ENCODE results near the gene TSEN54.

Gene TSEN54

DNA sequence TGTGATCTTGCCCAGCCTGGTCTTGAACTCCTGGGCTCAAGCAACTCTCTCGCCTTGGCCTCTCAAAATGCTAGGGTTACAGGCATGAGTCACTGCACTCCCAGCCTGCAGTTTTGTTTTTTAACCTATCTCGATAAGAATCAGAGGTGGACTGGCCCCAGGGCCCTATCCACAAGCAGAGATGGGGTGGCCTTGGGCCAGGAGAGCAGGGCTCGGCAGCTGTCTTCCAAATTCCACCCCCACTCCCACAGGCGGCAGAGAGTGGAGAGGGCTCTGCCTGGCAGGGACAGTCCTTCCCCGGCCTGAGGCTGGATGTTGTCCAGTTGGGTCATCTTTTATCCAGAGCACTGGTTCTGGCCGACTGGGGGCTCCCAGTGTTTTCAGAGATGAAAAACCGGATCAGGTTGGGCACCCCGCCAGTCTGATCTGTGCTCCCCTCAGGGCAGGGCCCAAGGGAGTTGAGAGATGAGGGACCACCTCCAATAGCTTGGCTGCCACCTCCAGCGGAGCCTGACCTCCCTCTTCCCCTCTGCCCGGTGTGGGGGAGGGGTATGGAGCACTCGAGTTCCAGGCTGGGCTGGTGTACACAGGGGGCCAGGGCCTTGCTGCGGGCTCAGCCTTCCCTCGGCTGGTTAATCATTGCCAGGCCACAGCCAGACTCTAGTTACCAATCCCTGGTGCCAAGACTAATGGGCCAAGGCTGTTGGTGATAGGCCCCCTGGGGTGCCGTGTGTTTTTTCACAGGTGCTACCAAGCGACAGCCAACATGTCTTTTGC, 40.9 kb downstream of the TSEN54 start:
- Histone ChIP-seq H3K4me3 (ENCODE audit: insufficient read depth, low read depth, low read length) (no peak overlapping the region), H3K27me3 (ENCODE audit: control insufficient read depth, insufficient read depth, low read length, poor library complexity, severe bottlenecking) (no peaks in the 10 kb centered on the region), H3K36me3 (ENCODE audit: control insufficient read depth, insufficient read depth, low read length) (no peaks in the 10 kb centered on the region), H3K27ac (ENCODE audit: insufficient read depth, low read depth, low read length, poor library complexity, severe bottlenecking) (no peak overlapping the region), H3K9me3 (ENCODE audit: control insufficient read depth, low read length) (no peaks in the 10 kb centered on the region), H3K4me1 (ENCODE audit: control insufficient read depth, insufficient read depth, low read length) (peaks cover 23% of the 10 kb centered on the region)
- whole genome bisulfite sequencing, 2 experiments = 83 to 88% methylated on average over 14 to 15 of the region's 15 CpGs

DNA sequence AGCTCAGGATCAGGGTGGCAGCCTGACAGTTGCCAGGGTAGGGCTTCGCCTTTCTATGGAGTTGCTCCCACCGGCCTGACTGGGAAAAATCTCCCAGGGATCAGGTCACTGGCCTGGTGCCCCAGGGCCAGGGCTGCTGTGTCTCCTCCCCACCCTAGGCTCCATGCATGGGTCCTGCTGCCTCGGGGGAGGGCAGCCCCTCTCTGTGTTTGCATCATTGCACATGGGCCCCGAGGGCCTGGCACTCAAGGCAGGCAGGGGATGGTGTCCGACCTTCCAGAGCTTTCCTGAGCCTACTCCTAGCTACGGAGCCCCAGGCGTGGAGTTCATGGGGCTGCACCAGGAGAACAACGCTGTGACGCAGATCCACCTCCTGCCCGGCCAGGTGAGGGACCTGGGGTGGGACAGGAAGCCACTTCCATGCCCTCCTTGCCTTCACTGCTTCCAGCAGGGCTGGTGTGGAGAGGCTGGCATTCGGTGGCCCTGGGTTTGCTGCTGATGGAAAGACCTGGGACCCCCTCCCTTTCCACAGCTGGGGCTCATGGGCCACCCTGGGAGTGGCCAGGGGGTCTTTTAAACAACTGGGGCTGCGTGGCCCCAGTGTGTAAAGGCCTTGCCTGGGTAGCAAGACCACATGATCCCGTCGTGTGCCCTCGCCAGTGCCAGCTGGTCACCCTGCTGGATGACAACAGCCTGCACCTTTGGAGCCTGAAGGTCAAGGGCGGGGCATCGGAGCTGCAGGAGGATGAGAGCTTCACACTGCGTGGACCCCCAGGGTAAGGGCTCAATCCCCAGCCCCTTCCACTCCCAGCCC, 41.7 kb downstream of the TSEN54 start:
- Histone ChIP-seq H3K27ac (ENCODE audit: insufficient read depth, low read depth, low read length, poor library complexity, severe bottlenecking) (no peak overlapping the region), H3K4me3 (ENCODE audit: insufficient read depth, low read depth, low read length) (no peak overlapping the region), H3K9me3 (ENCODE audit: control insufficient read depth, low read length) (no peaks in the 10 kb centered on the region), H3K4me1 (ENCODE audit: control insufficient read depth, insufficient read depth, low read length) (peaks cover 17% of the 10 kb centered on the region), H3K36me3 (ENCODE audit: control insufficient read depth, insufficient read depth, low read length) (no peaks in the 10 kb centered on the region), H3K27me3 (ENCODE audit: control insufficient read depth, insufficient read depth, low read length, poor library complexity, severe bottlenecking) (no peaks in the 10 kb centered on the region)
- WGBS, 2 experiments = 88 to 90% methylated on average over 18 of the region's 18 CpGs

- Histone ChIP-seq H3K27ac (ENCODE audit: insufficient read depth, low read depth, low read length, poor library complexity, severe bottlenecking) (no peak overlapping the region), H3K9me3 (ENCODE audit: control insufficient read depth, low read length) (no peaks in the 10 kb centered on the region), H3K36me3 (ENCODE audit: control insufficient read depth, insufficient read depth, low read length) (no peaks in the 10 kb centered on the region), H3K4me1 (ENCODE audit: control insufficient read depth, insufficient read depth, low read length) (peaks cover 10% of the 10 kb centered on the region), H3K4me3 (ENCODE audit: insufficient read depth, low read depth, low read length) (no peak overlapping the region), H3K27me3 (ENCODE audit: control insufficient read depth, insufficient read depth, low read length, poor library complexity, severe bottlenecking) (no peaks in the 10 kb centered on the region)
- 93% methylated on average over 33 to 35 of the region's 38 CpGs for WGBS, 2 experiments
These were observed 42.6 kb downstream of the TSEN54 start for GRCh38 chr17:75558666-75559530.

GRCh38 chr17:75559958-75560533, 43.7 kb downstream of the TSEN54 start:
- 89 to 94% methylated on average over 7 to 8 of the region's 9 CpGs for WGBS, 2 experiments
- H3K9me3 ChIP-seq (ENCODE audit: control insufficient read depth, low read length) = no peaks in the 10 kb centered on the region
- H3K4me1 ChIP-seq (ENCODE audit: control insufficient read depth, insufficient read depth, low read length) = peaks cover 10% of the 10 kb centered on the region
- H3K27ac ChIP-seq (ENCODE audit: insufficient read depth, low read depth, low read length, poor library complexity, severe bottlenecking) = no peak overlapping the region
- H3K27me3 ChIP-seq (ENCODE audit: control insufficient read depth, insufficient read depth, low read length, poor library complexity, severe bottlenecking) = no peaks in the 10 kb centered on the region
- no peaks in the 10 kb centered on the region for H3K36me3 ChIP-seq (ENCODE audit: control insufficient read depth, insufficient read depth, low read length)
- no peak overlapping the region for H3K4me3 ChIP-seq (ENCODE audit: insufficient read depth, low read depth, low read length)

- Histone ChIP-seq H3K27ac (ENCODE audit: insufficient read depth, low read depth, low read length, poor library complexity, severe bottlenecking) (no peak overlapping the region), H3K9me3 (ENCODE audit: control insufficient read depth, low read length) (no peaks in the 10 kb centered on the region), H3K27me3 (ENCODE audit: control insufficient read depth, insufficient read depth, low read length, poor library complexity, severe bottlenecking) (no peaks in the 10 kb centered on the region), H3K4me3 (ENCODE audit: insufficient read depth, low read depth, low read length) (no peak overlapping the region), H3K36me3 (ENCODE audit: control insufficient read depth, insufficient read depth, low read length) (no peaks in the 10 kb centered on the region), H3K4me1 (ENCODE audit: control insufficient read depth, insufficient read depth, low read length) (peaks cover 10% of the 10 kb centered on the region)
- 89% methylated on average over 5 of the region's 5 CpGs for WGBS, 2 experiments
These were observed 45.7 kb downstream of the TSEN54 start for GRCh38 chr17:75561927-75562603.

DNA sequence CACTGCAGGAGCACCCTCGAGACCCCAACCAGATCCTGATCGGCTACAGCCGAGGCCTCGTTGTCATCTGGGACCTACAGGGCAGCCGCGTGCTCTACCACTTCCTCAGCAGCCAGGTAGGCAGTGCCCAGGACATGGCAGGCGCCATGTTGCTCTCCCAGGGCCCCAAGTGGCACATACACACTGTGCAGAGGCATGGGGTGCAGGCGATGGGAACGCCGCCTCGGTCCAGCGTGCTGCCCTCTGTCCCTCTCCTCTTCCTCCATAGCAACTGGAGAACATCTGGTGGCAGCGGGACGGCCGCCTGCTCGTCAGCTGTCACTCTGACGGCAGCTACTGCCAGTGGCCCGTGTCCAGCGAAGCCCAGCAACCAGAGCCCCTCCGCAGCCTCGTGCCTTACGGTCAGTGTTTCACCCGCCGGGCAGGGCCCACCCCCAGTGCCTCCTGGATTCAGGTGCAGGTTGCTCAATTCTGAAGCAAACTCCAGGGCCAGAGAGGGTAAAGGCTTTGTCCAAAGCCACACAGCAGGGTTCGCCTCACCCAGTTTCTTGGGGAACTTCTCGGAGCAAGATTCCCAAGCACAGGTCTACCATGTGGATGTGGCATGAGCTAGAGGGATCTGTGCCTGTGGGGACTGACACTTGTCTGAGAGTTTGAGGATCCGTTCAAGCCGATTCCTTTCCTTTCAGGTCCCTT, 46.9 kb downstream of the TSEN54 start:
- WGBS, 2 experiments = 93 to 94% methylated on average over 28 of the region's 28 CpGs
- H3K27ac ChIP-seq (ENCODE audit: insufficient read depth, low read depth, low read length, poor library complexity, severe bottlenecking) = no peak overlapping the region
- no peaks in the 10 kb centered on the region for H3K27me3 ChIP-seq (ENCODE audit: control insufficient read depth, insufficient read depth, low read length, poor library complexity, severe bottlenecking)
- H3K4me3 ChIP-seq (ENCODE audit: insufficient read depth, low read depth, low read length) = no peak overlapping the region
- no peaks in the 10 kb centered on the region for H3K9me3 ChIP-seq (ENCODE audit: control insufficient read depth, low read length)
- no peaks in the 10 kb centered on the region for H3K4me1 ChIP-seq (ENCODE audit: control insufficient read depth, insufficient read depth, low read length)
- H3K36me3 ChIP-seq (ENCODE audit: control insufficient read depth, insufficient read depth, low read length) = no peaks in the 10 kb centered on the region

GRCh38 chr17:75564195-75564594, 47.9 kb downstream of the TSEN54 start:
- H3K9me3 ChIP-seq (ENCODE audit: control insufficient read depth, low read length) = no peaks in the 10 kb centered on the region
- no peak overlapping the region for H3K27ac ChIP-seq (ENCODE audit: insufficient read depth, low read depth, low read length, poor library complexity, severe bottlenecking)
- no peak overlapping the region for H3K4me3 ChIP-seq (ENCODE audit: insufficient read depth, low read depth, low read length)
- no peaks in the 10 kb centered on the region for H3K27me3 ChIP-seq (ENCODE audit: control insufficient read depth, insufficient read depth, low read length, poor library complexity, severe bottlenecking)
- no peaks in the 10 kb centered on the region for H3K4me1 ChIP-seq (ENCODE audit: control insufficient read depth, insufficient read depth, low read length)
- WGBS, 2 experiments = 94 to 96% methylated on average over 11 of the region's 11 CpGs
- H3K36me3 ChIP-seq (ENCODE audit: control insufficient read depth, insufficient read depth, low read length) = no peaks in the 10 kb centered on the region

DNA sequence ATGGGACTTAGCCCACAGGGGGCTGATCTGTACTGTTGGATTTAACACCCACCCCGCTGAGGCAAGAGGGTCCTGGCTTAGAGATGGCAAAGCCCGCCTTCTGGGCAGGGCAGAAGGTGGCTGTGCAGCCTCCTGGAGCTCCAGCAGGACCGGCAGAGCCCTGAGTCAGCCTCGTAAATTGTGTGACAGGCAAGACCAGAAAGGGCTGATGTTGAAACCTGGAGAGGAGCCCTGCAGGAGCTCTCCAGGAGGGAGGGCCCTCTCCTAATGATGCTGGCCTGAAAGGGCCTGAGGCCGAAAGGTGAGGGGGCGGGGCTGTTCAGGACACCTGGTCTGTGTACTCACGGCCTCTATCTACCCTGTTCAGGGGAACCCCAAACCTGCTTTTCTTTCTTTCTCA, 48.7 kb downstream of the TSEN54 start:
- H3K27me3 ChIP-seq (ENCODE audit: control insufficient read depth, insufficient read depth, low read length, poor library complexity, severe bottlenecking) = no peaks in the 10 kb centered on the region
- no peaks in the 10 kb centered on the region for H3K36me3 ChIP-seq (ENCODE audit: control insufficient read depth, insufficient read depth, low read length)
- H3K4me1 ChIP-seq (ENCODE audit: control insufficient read depth, insufficient read depth, low read length) = no peaks in the 10 kb centered on the region
- H3K27ac ChIP-seq (ENCODE audit: insufficient read depth, low read depth, low read length, poor library complexity, severe bottlenecking) = no peak overlapping the region
- WGBS, 2 experiments = 85 to 86% methylated on average over 7 of the region's 7 CpGs
- H3K9me3 ChIP-seq (ENCODE audit: control insufficient read depth, low read length) = no peaks in the 10 kb centered on the region
- H3K4me3 ChIP-seq (ENCODE audit: insufficient read depth, low read depth, low read length) = no peak overlapping the region

DNA sequence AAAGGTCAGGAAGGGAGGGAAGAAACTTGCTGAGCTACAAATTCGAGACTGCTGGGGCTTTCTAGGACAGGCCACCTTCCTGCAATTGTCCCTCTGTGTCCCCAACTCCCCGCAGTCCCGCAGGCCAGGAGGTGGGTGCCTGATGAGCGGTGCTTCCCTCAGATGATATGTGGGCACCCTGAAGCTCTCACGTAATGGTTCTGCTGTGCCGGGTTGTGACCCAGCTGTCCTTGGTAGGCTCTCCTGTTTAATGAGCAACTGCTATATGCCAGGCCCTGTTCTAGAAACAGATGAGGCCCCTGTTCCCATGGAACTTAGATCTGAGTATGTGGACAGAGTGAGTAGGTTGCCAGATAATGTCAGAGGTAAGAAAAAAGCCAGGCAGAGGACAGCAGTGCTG, 49.3 kb downstream of the TSEN54 start:
- Histone ChIP-seq H3K9me3 (ENCODE audit: control insufficient read depth, low read length) (no peaks in the 10 kb centered on the region), H3K4me3 (ENCODE audit: insufficient read depth, low read depth, low read length) (no peak overlapping the region), H3K27ac (ENCODE audit: insufficient read depth, low read depth, low read length, poor library complexity, severe bottlenecking) (no peak overlapping the region), H3K4me1 (ENCODE audit: control insufficient read depth, insufficient read depth, low read length) (no peaks in the 10 kb centered on the region), H3K27me3 (ENCODE audit: control insufficient read depth, insufficient read depth, low read length, poor library complexity, severe bottlenecking) (no peaks in the 10 kb centered on the region), H3K36me3 (ENCODE audit: control insufficient read depth, insufficient read depth, low read length) (no peaks in the 10 kb centered on the region)
- 94 to 95% methylated on average over 6 of the region's 6 CpGs for WGBS, 2 experiments
